ENCODE data around the gene UMOD.
A peak's percentile ranks its signal among the peaks of the same experiment; 100 is the strongest.

Gene UMOD

GRCh38 chr16:20352615-20353014 is at the start of gene UMOD:
Gene UMOD (minus strand): TSS chr16:20352715. CDS start chr16:20350737, 1,978 bp downstream.
- DNase-seq (ENCODE audit: low spot score): no peak

GRCh38 chr16:20401475-20402016 is 49.0 kb upstream of the UMOD start:
- no peak for DNase-seq (ENCODE audit: low spot score)

- no peak for DNase-seq (ENCODE audit: low spot score)
Observed at GRCh38 chr16:20401066-20401465, 48.6 kb upstream of the UMOD start.

GRCh38 chr16:20399185-20399584 is 46.7 kb upstream of the UMOD start:
- no peak for DNase-seq (ENCODE audit: low spot score)

- DNase-seq (ENCODE audit: low spot score): no peak
Observed at GRCh38 chr16:20398603-20399002, 46.1 kb upstream of the UMOD start.

- DNase-seq (ENCODE audit: low spot score): no peak
Observed at GRCh38 chr16:20397468-20398074, 45.1 kb upstream of the UMOD start.

GRCh38 chr16:20396846-20397467 is 44.4 kb upstream of the UMOD start:
- no peak for DNase-seq (ENCODE audit: low spot score)

- DNase-seq (ENCODE audit: low spot score): no peak
Observed at GRCh38 chr16:20395946-20396345, 43.4 kb upstream of the UMOD start.

- no peak for DNase-seq (ENCODE audit: low spot score)
Observed at GRCh38 chr16:20393801-20394577, 41.5 kb upstream of the UMOD start.

GRCh38 chr16:20391045-20391444 is 38.5 kb upstream of the UMOD start:
- DNase-seq (ENCODE audit: low spot score): no peak

- no peak for DNase-seq (ENCODE audit: low spot score)
Observed at GRCh38 chr16:20388854-20389253, 36.3 kb upstream of the UMOD start.

- no peak for DNase-seq (ENCODE audit: low spot score)
Observed at GRCh38 chr16:20387978-20388377, 35.5 kb upstream of the UMOD start.

- DNase-seq (ENCODE audit: low spot score): peak; percentile 80
Observed at GRCh38 chr16:20385844-20386832, 33.6 kb upstream of the UMOD start.

GRCh38 chr16:20383106-20384029 is 30.9 kb upstream of the UMOD start:
- DNase-seq (ENCODE audit: low spot score): peak; percentile 78

GRCh38 chr16:20382202-20382948 is 29.9 kb upstream of the UMOD start:
- DNase-seq (ENCODE audit: low spot score): no peak

- DNase-seq (ENCODE audit: low spot score): no peak
Observed at GRCh38 chr16:20380782-20381181, 28.3 kb upstream of the UMOD start.

- no peak for DNase-seq (ENCODE audit: low spot score)
Observed at GRCh38 chr16:20377181-20377580, 24.7 kb upstream of the UMOD start.

GRCh38 chr16:20372701-20373100 is 20.2 kb upstream of the UMOD start:
- no peak for DNase-seq (ENCODE audit: low spot score)

- DNase-seq (ENCODE audit: low spot score): no peak
Observed at GRCh38 chr16:20369452-20370054, 17.0 kb upstream of the UMOD start.
